ENCODE measurements around the gene NUMBL.

GRCh38 chr19:40619333-40620160, 70.9 kb downstream of the NUMBL start:
- TF ChIP-seq, protein P1, sequence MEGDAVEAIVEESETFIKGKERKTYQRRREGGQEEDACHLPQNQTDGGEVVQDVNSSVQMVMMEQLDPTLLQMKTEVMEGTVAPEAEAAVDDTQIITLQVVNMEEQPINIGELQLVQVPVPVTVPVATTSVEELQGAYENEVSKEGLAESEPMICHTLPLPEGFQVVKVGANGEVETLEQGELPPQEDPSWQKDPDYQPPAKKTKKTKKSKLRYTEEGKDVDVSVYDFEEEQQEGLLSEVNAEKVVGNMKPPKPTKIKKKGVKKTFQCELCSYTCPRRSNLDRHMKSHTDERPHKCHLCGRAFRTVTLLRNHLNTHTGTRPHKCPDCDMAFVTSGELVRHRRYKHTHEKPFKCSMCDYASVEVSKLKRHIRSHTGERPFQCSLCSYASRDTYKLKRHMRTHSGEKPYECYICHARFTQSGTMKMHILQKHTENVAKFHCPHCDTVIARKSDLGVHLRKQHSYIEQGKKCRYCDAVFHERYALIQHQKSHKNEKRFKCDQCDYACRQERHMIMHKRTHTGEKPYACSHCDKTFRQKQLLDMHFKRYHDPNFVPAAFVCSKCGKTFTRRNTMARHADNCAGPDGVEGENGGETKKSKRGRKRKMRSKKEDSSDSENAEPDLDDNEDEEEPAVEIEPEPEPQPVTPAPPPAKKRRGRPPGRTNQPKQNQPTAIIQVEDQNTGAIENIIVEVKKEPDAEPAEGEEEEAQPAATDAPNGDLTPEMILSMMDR (IDR thresholded peaks at IDR 0.05; ENCODE audit: insufficient read depth, low read depth, low read length): no peak
- TF ChIP-seq EZH2 (IDR thresholded peaks at IDR 0.05; ENCODE audit: insufficient read depth, low read length): no peak

Measured in astrocyte (in vitro differentiated cells and primary cell).